ENCODE data around the gene ZNF280A. TPM values are rescaled to one million over a fixed set of nuclear protein-coding genes. Genes with fewer than 3 reads are reported as not detected.
"Not testable (repeated sequence)": the region's sequence is repeated elsewhere in the genome, so short reads cannot be mapped to it uniquely, and the experiment has no call there.

The ZNF280A gene
- total RNA-seq, 1 experiment from 2014 or later: 0.81 TPM

DNA sequence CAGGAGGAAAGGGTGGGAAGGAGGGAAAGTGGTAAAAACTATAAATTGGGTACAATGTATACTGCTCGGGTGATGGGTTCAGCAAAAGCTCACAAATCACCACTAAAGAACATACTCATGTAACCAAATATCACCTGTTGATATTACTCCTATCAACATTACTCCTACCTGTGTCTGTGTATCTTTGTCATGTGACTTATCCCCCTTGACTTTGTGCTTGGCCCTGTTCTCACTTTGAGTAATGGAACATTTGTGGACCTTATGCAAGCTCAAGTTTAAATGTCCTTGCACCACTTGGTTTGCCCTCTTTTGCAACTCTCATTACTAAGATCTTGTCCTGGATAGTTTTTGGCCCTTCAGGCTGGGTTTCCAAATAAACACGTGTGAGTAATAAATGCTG, 50.5 kb downstream of the ZNF280A start:
- H3K79me2 ChIP-seq (ENCODE audit: insufficient read depth, low read length): no peaks in the 10 kb centered on the region
- TF ChIP-seq YY1 (IDR thresholded peaks at IDR 0.05; ENCODE audit: extremely low read depth, insufficient replicate concordance, low read depth, low read length) (no peak), FOSL1 (IDR thresholded peaks at IDR 0.05; ENCODE audit: low read depth) (no peak), EZH2phosphoT487 (IDR thresholded peaks at IDR 0.05; ENCODE audit: borderline replicate concordance) (no peak), EGR1 (IDR thresholded peaks at IDR 0.05; ENCODE audit: low read depth) (no peak), ZNF274 (IDR thresholded peaks at IDR 0.05; ENCODE audit: low read depth, low read length) (no peak), POLR2A (IDR thresholded peaks at IDR 0.05; ENCODE audit: borderline replicate concordance, extremely low read depth, insufficient read depth, insufficient read length) (no peak)
- TF ChIP-seq, protein P1, sequence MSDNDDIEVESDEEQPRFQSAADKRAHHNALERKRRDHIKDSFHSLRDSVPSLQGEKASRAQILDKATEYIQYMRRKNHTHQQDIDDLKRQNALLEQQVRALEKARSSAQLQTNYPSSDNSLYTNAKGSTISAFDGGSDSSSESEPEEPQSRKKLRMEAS (IDR thresholded peaks at IDR 0.05): no peak
- H3K4me1 ChIP-seq (ENCODE audit: control insufficient read depth in 1 of 2, insufficient read depth in 2 of 2, low read length in 2 of 2): no peaks in the 10 kb centered on the region
- H3K27ac ChIP-seq (ENCODE audit: low read depth, low read length): no peak overlapping the region
- ChIA-PET CTCF (no interaction called here), POLR2A (no interaction called here), RAD21 (ENCODE audit: low non-redundant PET in 1 of 2, low total read pairs in 2 of 2, uncharacterized antibody in 2 of 2, unreplicated experiment in 2 of 2) (no interaction called here)
- DNase-seq (ENCODE audit: low read depth, low spot score) (no peak), ATAC-seq (no peak)
- no peak overlapping the region for H3K4me2 ChIP-seq (ENCODE audit: low read length)
- 0 out of 4 replicates have a peak, but pooled peaks cover 0 to 3% of the 10 kb centered on the region in 2 experiments for H3K9me3 ChIP-seq (ENCODE audit: control insufficient read depth in 1 of 2, insufficient read depth in 1 of 2, low read depth in 1 of 2, low read length in 2 of 2)
- no peak overlapping the region for H3K9ac ChIP-seq (ENCODE audit: low read length)
- H3K27me3 ChIP-seq (ENCODE audit: insufficient read depth, low read length): no peaks in the 10 kb centered on the region
- H2AFZ ChIP-seq (ENCODE audit: low read depth, low read length, poor library complexity, severe bottlenecking): no peak overlapping the region
- no peak overlapping the region for H3K4me3 ChIP-seq (replicated peaks in 1 of 2; ENCODE audit: low read depth in 1 of 2, low read length in 2 of 2)
- BruUV-seq (replicated peaks): no TSS peak
- no peaks in the 10 kb centered on the region for H4K20me1 ChIP-seq (ENCODE audit: insufficient read depth)
- no peaks in the 10 kb centered on the region; a peak in 1 of 4 replicates for H3K36me3 ChIP-seq (ENCODE audit: control insufficient read depth in 1 of 2, insufficient read depth in 2 of 2, low read length in 2 of 2)
- H3K9me2 ChIP-seq (ENCODE audit: insufficient read depth): no peaks in the 10 kb centered on the region
- intact Hi-C loops (cut with micrococcal nuclease): loop anchor here (10.0 kb wide), 2 partner anchors 115 to 275 kb away; no protein-coding TSS in a partner anchor

DNA sequence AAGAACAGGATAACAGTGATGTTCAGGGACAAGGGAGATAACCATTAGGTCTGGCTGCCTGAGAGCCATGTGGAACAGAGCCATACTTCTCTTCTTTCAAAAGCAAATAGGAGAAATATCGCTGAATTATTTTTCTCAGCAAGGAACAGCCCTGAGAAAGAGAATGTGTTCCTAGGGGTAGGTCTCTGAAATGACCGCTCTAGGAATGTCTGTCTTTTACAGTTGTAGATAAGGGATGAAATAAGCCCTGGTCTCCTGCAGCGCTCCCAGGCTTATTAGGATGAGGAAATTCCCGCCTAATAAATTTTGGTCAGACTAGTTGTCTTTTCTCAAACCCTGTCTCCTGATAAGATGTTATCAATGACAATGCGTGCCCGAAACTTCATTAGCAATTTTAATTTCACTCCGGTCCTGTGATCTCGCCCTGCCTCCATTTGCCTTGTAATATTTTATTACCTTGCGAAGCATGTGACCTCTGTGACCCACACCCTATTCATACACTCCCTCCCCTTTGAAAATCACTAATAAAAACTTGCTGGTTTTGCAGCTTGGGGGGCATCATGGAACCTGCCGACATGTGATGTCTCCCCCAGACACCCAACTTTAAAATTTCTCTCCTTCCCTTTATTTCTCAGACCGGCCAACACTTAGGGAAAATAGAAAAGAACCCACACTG, 51.1 kb downstream of the ZNF280A start:
- H3K27ac ChIP-seq (ENCODE audit: low read depth, low read length); H3K9me2 ChIP-seq (ENCODE audit: insufficient read depth); H3K79me2 ChIP-seq (ENCODE audit: insufficient read depth, low read length); H3K4me1 ChIP-seq (ENCODE audit: control insufficient read depth in 1 of 2, insufficient read depth in 2 of 2, low read length in 2 of 2); H3K9ac ChIP-seq (ENCODE audit: low read length); DNase-seq (ENCODE audit: low read depth, low spot score); BruUV-seq (replicated peaks); H3K27me3 ChIP-seq (ENCODE audit: insufficient read depth, low read length); POLR2A ChIA-PET; H3K36me3 ChIP-seq (ENCODE audit: control insufficient read depth in 1 of 2, insufficient read depth in 2 of 2, low read length in 2 of 2); H3K4me2 ChIP-seq (ENCODE audit: low read length); H2AFZ ChIP-seq (ENCODE audit: low read depth, low read length, poor library complexity, severe bottlenecking); CTCF ChIA-PET; H3K4me3 ChIP-seq (replicated peaks in 1 of 2; ENCODE audit: low read depth in 1 of 2, low read length in 2 of 2); ATAC-seq; H3K9me3 ChIP-seq (ENCODE audit: control insufficient read depth in 1 of 2, insufficient read depth in 1 of 2, low read depth in 1 of 2, low read length in 2 of 2); RAD21 ChIA-PET (ENCODE audit: low non-redundant PET in 1 of 2, low total read pairs in 2 of 2, uncharacterized antibody in 2 of 2, unreplicated experiment in 2 of 2); H4K20me1 ChIP-seq (ENCODE audit: insufficient read depth): not testable (repeated sequence)
- intact Hi-C loops (cut with micrococcal nuclease): loop anchor here (10.0 kb wide), 2 partner anchors 116 to 276 kb away; no protein-coding TSS in a partner anchor
- TF ChIP-seq CBX3 (IDR thresholded peaks at IDR 0.05; ENCODE audit: low read depth): 0 out of 2 replicates have a peak, but pooled peaks have one; percentile 28
